Muscle of back (tissue), 11 donors: ENCODE results near the gene CCDC78. TPM values are rescaled to one million over a fixed set of nuclear protein-coding genes. Genes with fewer than 3 reads are reported as not detected.
A peak's percentile ranks its signal among the peaks of the same experiment; 100 is the strongest.

Source experiments
- DNase-seq, 3 donors: peaks; one replicate each; pipeline versions ENCODE4 v3.0.0 to v3.0.0-alpha.2; 2013
- polyA plus RNA-seq, 10 donors: library from polyadenylated mRNA; unstranded; fragments of 120-200 nt; gene quantifications; one replicate each; pipeline ENCODE4 v1.2.1, GENCODE V29; 2013; ENCODE audit not compliant: insufficient read length in 10 of 10

The CCDC78 gene
- polyA plus RNA-seq, 10 donors: 0.59 to 2.1 (median 0.96) TPM

DNA sequence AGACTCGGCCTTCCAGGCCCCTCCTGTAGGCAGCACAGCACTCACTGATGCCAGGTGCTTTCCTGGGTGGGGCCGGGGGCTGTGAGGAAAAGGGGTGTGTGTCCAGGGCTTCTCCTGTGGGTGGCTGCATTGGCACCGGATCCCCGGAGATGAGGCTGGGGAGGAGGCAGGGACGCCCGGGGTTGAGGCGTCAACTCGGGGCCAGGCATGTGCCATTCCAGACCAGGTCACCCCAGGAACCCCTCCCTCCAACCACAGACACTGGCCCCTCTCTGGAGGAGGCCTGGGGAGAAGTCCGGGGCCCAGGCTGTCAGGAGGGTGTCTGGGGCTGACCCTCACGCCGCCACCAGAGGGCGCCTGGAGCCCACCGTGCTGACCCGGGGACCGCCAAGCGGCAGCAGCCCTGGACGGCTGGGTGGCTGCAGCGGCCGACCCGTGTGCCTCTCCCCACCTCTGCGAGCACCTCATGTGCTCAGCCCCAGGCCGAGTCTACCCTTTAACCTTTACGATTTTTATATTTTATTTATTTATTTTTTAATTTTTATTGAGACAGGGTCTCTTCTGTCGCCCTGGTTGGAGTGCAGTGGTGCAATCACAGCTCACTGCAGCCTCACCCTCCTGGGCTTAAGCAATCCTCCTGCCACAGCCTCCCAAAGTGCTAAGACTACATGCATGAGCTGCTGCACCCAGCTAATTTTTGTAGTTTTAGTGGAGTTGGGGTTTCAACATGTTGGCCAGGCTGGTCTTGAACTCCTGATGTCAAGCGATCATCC lies 14.5 kb downstream of the CCDC78 start:
- DNase-seq: peak; percentile 34 to 83 (median 78)

DNA sequence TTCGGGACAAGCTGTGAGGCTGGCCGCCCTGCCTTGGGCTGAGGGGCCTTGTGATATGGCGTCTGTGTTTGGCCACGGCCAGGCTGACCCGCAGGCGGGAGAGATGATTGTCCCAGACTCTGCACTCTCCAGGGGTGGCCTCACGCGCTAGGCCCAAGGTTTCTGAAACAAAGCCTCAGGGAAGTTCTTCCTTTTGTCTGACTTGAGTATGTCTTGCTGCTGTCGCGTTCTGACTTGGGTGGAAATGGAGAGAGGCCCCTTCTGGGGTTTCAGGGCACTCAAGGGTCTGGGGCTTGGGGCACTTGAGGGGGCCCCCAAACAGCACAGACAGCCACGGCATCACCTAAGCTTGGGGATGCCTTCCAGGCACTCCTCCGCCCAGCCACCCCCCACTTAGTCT lies 15.2 kb downstream of the CCDC78 start:
- no peak for DNase-seq

DNA sequence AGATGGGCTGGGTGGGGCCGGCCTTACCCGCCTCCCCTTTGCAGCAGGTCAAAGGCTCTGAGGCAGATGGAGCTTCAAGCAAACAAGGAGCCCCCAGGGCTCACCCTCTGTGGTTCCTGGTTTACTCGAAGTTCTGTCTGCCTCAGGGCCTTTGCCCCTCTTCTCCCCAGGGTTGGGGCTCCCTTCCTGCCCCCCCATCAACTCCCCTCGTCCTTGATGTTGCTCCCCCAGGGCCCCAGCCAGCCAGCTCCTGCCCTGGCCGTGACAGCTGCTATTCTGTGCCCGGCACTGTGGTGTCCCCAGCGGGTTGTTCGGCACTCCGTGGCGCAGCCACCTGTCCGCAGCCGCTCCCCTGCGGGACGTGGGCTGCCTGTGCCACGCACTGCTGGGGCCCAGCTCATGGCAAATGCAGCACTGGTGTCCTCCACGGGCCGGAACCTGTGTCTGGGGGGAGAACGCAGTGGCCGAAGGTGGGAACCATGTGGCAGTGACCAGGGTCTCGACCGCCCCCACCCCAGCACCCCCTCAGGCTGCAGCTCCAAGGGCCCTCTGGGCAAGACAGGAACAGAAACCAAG lies 15.7 kb downstream of the CCDC78 start:
- no peak for DNase-seq

DNA sequence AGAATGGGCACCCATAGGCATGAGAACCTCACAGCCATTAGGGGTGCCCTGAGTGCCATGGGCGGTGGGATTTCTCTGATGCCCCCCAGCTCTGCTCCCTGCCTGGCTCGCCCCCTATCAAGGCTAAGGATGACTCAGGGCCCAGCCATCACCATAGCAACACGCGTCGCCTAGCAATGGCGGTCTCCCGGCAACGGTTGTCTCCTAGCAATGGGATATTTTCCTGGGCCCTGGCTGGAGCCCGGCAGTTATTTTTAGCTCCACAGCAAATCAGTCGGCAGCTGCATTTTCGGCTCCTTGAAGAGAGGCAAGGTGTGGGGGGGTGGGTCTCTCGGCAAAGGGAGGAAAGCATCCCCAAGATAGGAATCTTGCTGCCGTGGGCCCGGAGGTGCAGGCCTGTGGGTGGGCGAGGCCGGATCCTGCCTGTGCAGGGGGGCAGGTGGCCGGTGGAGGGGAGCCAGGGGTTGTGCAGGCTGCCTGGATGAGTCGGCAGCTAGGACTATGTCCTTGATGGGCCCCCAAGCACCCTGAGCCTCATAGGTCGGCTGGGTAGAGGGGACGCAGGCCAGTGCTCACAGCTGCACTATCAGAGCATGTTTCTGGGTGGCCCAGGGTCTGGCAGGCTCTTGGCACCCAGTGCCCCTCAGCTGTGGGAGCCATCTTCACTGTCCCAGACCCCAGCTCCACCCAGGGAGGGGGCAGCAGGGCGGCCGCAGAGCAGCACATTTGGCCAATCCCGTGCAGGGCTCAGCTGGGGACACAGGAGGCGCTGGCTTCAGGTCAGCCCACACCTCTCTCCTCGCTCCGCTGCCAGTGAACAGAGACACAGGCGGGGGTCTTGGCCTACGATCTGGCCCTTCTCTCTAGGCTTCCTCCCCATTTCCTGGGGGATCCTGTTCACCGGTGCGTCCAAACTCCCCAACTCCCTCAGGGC lies 16.4 kb downstream of the CCDC78 start:
- peak; percentile 56 to 79 (median 58) for DNase-seq

DNA sequence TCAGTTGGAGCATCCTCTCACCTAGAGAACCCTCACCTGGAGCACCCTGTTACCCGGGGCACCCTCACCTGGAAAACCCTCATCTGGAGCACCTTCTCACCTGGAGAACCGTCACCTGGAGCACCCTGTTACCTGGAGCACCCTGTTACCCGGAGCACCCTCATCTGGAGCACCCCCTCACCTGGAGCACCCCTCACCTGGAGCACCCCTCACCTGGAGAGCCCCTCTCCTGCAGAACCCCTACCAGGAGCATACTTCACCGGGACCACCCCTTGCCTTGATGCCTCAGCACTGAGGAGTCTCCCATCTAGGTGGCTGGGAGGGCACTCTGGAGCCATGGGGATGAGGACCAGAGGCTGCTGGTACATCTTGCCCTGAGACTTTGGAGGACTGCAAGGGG lies 17.3 kb downstream of the CCDC78 start:
- no peak for DNase-seq

DNA sequence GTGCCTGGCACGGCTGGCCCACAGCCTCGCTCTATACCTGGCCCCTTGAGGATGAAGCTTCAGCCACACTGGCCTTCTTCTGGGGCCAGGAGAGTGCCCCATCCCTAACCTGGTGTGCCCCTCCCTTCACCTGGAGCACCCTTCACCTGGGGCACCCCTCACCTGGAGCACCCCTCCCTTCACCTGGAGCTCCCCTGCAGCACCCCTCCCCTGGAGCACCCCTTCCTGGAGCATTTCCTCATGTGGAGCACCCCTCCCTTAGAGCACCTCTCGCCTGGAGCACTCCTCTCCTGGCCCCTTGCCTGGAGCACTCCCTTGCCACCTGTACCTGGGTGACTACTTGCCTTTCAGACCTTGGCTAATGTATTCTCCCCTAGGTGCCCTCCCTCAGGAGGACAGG lies 18.2 kb downstream of the CCDC78 start:
- DNase-seq: no peak

GRCh38 chr16:707062-707538 lies 19.1 kb downstream of the CCDC78 start:
- DNase-seq: no peak

- no peak for DNase-seq
These were observed 19.8 kb downstream of the CCDC78 start for GRCh38 chr16:706189-707061.

GRCh38 chr16:705431-706188 lies 20.6 kb downstream of the CCDC78 start, which contains the start of gene FBXL16:
FBXL16 (minus strand) TSS chr16:705801; CDS start chr16:697405, 8,396 bp downstream.
- DNase-seq: no peak

DNA sequence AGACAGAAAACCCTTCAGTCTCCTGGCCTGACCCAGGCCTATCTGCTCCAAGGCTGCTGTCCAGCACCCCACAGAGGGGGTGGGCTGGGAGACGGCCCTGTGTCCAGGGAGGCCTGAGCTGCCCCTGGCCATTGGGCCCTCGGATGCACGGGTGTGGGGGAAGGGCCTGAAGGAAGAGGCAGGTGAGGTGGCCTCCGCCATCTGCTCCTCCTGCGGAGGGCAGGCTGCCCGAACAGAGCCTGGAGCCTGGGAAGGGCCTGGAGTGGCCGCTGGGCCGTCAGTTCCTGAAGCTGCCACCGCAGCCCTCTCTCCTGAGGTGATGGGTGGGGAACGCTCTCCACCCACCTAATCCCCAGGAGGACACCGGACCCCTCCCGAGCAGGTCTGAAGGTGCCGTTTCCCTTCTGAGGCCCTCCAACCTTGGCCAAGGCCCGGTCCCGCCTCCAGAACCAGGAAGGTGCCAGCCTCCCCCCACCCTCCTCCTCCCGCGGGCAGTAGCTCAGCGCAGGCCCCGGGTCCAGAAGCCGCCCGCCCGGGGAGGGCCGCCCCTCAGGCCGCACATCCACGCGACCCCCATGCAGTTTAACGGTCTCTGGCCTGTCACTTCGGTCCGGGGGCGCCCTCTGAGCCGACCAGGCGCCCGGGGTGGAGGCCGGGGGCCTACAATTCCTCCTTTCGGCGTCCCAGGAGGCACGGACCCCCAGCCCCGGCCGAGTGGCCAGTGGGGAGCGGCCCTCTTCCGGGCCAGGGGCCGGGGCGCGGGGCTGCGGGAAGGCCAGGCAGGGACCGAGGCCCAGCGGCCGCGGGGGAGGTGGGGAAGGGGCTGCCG lies 21.5 kb downstream of the CCDC78 start:
- DNase-seq: no peak

- DNase-seq: no peak
These were observed 22.2 kb downstream of the CCDC78 start for GRCh38 chr16:704047-704446.

DNA sequence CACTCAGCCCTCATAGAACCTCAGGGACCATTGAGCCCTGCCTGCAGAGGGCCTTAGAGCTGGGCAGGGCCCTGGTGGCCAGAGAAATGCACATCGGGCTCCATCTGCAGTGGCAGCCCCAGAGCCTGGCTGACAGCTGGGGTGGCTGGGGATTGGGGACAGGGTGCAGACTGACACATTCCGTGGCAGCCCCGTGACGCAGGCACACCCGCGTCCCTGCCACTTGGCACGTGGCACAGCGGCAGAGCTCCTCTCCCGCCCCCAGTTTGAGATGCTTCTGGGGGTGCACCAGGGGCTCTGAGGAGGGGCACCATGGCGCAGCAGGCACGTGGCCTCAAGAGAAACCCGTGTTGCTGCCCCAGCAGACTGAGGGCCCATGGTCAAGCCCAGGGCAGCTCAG lies 22.8 kb downstream of the CCDC78 start:
- no peak for DNase-seq

DNA sequence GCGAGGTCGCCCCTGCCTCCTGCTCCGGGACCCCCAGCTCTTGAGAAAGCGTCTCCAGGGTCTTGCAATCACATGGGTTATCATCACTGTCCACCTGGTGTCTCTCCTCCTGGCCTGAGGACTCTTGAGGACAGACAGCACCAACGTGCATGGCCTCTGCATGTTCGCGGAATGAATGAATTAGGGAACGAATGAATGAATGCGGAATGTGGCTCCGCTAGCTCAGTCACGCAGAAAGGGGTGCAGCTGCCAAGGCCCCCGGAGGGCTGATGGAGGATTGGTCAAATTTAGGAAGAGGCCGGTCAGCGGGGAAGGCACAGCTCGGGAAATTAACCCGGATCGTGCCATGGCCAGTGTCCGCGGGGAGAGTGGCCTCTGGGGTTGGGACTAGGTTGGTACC lies 23.9 kb downstream of the CCDC78 start:
- no peak for DNase-seq

DNA sequence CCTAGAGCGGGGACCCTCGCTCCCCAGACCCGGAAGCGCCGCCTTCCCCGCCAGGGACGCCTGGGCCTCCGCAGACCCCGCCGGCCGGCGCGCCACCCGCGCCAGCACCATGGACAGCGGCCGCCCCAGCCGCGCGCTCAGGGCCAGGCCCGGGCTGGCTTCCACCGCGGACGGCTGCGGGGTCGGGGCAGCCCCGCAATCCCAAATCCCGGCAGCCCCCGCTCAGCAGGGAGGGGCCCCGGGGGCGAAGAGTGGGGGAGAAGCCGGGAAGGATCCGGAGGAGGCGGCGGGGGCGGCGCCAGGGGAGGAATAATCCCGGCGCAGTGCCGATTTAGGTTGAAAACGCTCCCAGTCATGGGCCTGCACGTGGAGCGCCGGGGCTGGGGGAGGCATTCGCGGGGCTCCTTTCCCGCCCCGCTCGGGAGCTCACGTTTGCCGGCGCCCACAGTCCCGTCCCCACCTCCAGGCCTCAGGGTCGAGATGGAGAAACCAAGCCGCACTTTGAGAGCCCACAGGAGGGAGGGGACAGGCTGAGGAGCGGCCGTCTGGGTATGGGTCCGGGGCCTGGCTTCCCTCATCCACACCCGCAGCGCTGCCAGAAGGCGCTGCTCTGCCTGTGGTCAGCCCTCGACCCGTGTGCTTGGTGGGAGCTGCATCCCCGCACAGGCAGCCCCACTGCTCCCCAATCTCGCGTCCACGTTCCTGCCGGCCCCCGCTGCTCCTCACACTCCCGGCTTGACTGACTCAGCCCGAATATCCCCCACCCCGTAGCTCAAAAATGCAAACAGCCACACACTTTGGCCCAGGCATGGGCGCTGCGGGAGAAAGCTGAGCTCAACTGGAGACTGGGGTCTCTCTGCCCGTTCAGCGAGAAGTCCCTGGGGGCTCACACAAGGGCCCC lies 25.3 kb downstream of the CCDC78 start:
- DNase-seq: peak in 2 of 3 donors; percentile 64 to 76

GRCh38 chr16:698911-699671 lies 27.2 kb downstream of the CCDC78 start:
- no peak for DNase-seq

- no peak for DNase-seq
These were observed 30.7 kb downstream of the CCDC78 start for GRCh38 chr16:695355-696089.

- DNase-seq: no peak
These were observed 31.3 kb downstream of the CCDC78 start for GRCh38 chr16:694863-695354.
